LNCaP clone FGC (cell line): ENCODE results near the gene RAB11FIP4.
A peak's percentile ranks its signal among the peaks of the same experiment; 100 is the strongest.

Experiments
- DNase-seq: peaks from one replicate; pipeline ENCODE4 v3.0.0-alpha.2; 2011; ENCODE audit warnings: low read depth
- H3K4me3 ChIP-seq: 2 replicates; pipeline ENCODE4 v1.5.1; 2011; ENCODE audit warnings: mild to moderate bottlenecking, low read depth, low read length, control low read depth
- CTCF ChIP-seq: IDR thresholded peaks from 2 replicates; pipeline ENCODE4 v1.5.1; 2012; ENCODE audit warnings: mild to moderate bottlenecking; ENCODE audit not compliant: control insufficient read depth, insufficient read depth; ENCODE audit errors: extremely low read depth

The RAB11FIP4 gene

GRCh38 chr17:31392002-31392855 is 754 bp downstream of the RAB11FIP4 start:
- no peak for DNase-seq
- no peak for TF ChIP-seq CTCF
- H3K4me3 ChIP-seq: no peak overlapping the region

- no peak for TF ChIP-seq CTCF
- H3K4me3 ChIP-seq: no peak overlapping the region
- DNase-seq: no peak
These were observed 1.6 kb downstream of the RAB11FIP4 start for GRCh38 chr17:31392856-31393748.

GRCh38 chr17:31393749-31394146 is 2.3 kb downstream of the RAB11FIP4 start:
- no peak for TF ChIP-seq CTCF
- H3K4me3 ChIP-seq: no peak overlapping the region
- DNase-seq: no peak

GRCh38 chr17:31394544-31394943 is 3.1 kb downstream of the RAB11FIP4 start:
- no peak for TF ChIP-seq CTCF
- no peak overlapping the region for H3K4me3 ChIP-seq
- peak; percentile 18 for DNase-seq

GRCh38 chr17:31397256-31397939 is 5.9 kb downstream of the RAB11FIP4 start:
- TF ChIP-seq CTCF: no peak
- DNase-seq: no peak
- no peak overlapping the region for H3K4me3 ChIP-seq

- no peak for TF ChIP-seq CTCF
- H3K4me3 ChIP-seq: no peak overlapping the region
- no peak for DNase-seq
These were observed 7.2 kb downstream of the RAB11FIP4 start for GRCh38 chr17:31398381-31399311.
